ENCODE data around the gene WIPF1.

The WIPF1 gene

GRCh38 chr2:174529916-174530315 is 67.7 kb downstream of the WIPF1 start:
- no peak for DNase-seq

DNA sequence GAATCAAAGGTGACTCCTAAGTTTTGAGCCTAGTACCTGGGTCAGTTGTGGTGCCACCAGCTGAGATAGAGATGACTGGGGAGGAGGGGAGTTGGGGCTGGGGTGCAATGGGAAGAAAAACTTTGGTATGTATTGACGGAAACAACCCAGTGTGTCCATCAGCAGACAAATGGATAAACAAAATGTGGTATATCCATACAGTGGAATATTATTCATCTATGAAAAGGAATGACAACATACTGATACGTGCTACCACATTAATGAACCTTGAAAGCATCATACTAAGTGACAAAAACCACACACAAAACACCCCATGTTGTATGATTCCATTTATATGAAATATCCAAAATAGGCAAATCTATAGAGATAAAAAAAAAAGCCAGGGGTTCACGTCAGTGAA is 69.6 kb downstream of the WIPF1 start:
- no peak for DNase-seq

DNA sequence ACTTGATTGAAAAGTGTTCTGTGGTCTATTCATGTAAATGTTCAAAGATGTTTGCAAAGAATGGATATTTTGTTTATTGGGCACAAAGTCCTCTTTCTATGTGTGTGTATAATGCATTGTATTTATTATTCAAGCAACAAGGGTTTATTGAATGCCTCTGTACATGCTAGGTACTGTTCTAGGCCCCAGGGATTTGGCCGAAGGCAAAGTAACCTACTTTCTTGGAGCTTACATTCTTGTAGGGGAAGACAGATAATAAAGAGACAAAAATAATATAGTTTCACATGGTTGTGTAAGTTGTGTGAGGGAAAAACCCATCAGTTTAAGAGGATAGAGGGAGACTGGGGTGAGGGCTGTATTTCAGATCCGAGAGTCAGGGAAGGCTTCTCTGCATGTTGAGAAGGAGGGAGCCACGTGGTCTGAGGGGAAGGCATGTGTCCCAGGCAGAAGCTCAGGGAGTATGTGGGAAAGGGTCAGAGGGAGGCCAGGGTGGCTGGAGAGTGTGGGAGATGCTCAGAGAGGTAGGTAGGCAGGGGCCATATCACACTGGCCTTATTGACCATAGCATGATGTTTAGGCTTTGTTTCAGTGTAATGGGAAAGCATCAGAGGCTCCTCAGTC is 70.4 kb downstream of the WIPF1 start:
- no peak for DNase-seq

- DNase-seq: no peak
Measured at GRCh38 chr2:174524527-174524926, 73.1 kb downstream of the WIPF1 start.

- peak; percentile 6 for DNase-seq
Measured at GRCh38 chr2:174522553-174522952, 75.1 kb downstream of the WIPF1 start.

- DNase-seq: no peak
Measured at GRCh38 chr2:174518395-174518794, 79.2 kb downstream of the WIPF1 start.

GRCh38 chr2:174516501-174517378 is 80.9 kb downstream of the WIPF1 start:
- no peak for DNase-seq

- DNase-seq: no peak
Measured at GRCh38 chr2:174512345-174512744, 85.3 kb downstream of the WIPF1 start.

- no peak for DNase-seq
Measured at GRCh38 chr2:174511580-174512260, 85.9 kb downstream of the WIPF1 start.

DNA sequence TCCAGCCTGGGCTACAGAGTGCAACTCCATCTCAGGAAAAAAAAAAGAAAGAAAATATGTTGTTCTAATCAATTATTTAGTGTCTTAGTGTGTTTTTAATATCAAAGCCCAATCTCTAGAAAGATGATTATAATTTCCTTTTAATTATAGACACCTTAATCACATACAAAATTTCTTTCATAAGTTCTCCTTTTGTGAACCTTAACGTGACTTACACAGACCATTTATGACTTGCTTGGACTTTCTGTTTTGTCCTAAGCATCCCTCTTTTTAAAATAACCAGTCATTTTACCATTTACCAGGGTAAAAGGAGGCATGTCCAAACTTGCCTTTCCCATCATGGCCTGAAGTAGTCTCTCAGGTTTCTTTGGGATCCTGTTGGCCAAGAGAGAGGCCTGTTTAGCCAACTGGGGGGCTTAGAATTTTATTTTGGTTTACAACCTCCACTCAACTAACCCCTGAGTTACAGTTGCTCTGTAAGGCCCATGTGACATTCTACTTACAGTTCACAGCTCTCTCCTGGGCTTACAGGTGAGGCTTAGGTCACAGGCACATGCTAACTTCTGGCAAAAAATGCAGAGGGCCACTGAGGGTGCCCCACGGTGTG is 86.9 kb downstream of the WIPF1 start:
- DNase-seq: peak; percentile 14
